Thoracic aorta (tissue), 2 donors: Measurements from ENCODE around the gene CD19. TPM values are rescaled to one million over a fixed set of nuclear protein-coding genes. Genes with fewer than 3 reads are reported as not detected.

Experiments used
- ATAC-seq: fragments of 150-250 bp; one replicate; pipeline ENCODE4 v1.8.0; 2017; ENCODE audit warnings: low read depth; ENCODE audit not compliant: insufficient number of reproducible peaks, low FRiP score
- DNase-seq: peaks from one replicate; pipeline ENCODE4 v3.0.0-alpha.2; 2020; ENCODE audit warnings: low spot score
- H3K27ac ChIP-seq, 2 donors: fragments of 200-600 bp; sonication (generic); 1 replicate in 1 of 2; 2 replicates in 1 of 2; pipeline ENCODE4 v1.5.1; 2016; ENCODE audit warnings: mild to moderate bottlenecking in 2 of 2, moderate library complexity in 2 of 2
- H3K27me3 ChIP-seq: fragments of 200-600 bp; sonication (generic); replicated peaks from 2 replicates; pipeline ENCODE4 v1.6.0; 2016; ENCODE audit warnings: mild to moderate bottlenecking; ENCODE audit not compliant: insufficient read depth
- H3K36me3 ChIP-seq: fragments of 200-600 bp; sonication (generic); one replicate; pipeline ENCODE4 v1.5.1; 2016
- H3K4me1 ChIP-seq, 2 donors: fragments of 200-600 bp; sonication (generic); 1 replicate in 1 of 2; 2 replicates in 1 of 2; pipeline versions ENCODE4 v1.5.1 to v1.6.0; 2016; ENCODE audit warnings: low read depth in 2 of 2, mild to moderate bottlenecking in 1 of 2; ENCODE audit not compliant: control insufficient read depth in 1 of 2
- H3K4me3 ChIP-seq: fragments of 200-600 bp; sonication (generic); 2 replicates; pipeline ENCODE4 v1.5.1; 2016; ENCODE audit warnings: mild to moderate bottlenecking
- H3K9me3 ChIP-seq: fragments of 200-600 bp; sonication (generic); 2 replicates; pipeline ENCODE4 v1.5.1; 2016
- CTCF ChIP-seq: fragments of 200-600 bp; sonication (generic); IDR thresholded peaks from one replicate; pipeline ENCODE4 v1.5.1; 2019; ENCODE audit warnings: antibody characterized with exemption
- total RNA-seq, 2 donors: library from RNA; depleted of rRNA; stranded (reverse); fragments of >200 nt; gene quantifications; one replicate each; pipeline versions ENCODE4 v1.1.0 to v1.2.3, GENCODE V29; 2016

Gene CD19
- total RNA-seq, 2 donors from 2014 or later, result not detected

- Histone ChIP-seq H3K4me1 (no peaks in the 10 kb centered on the region), H3K9me3 (no peaks in the 10 kb centered on the region), H3K27me3 (no peaks in the 10 kb centered on the region), H3K4me3 (no peak overlapping the region), H3K27ac (no peak overlapping the region), H3K36me3 (peaks cover 5% of the 10 kb centered on the region)
- DNase-seq, result no peak
- no peak for ATAC-seq
- TF ChIP-seq CTCF, result no peak
Observed at GRCh38 chr16:28903344-28904042, 28.3 kb upstream of the CD19 start.

- DNase-seq (no peak), ATAC-seq (no peak)
- H3K9me3 ChIP-seq, result no peaks in the 10 kb centered on the region
- no peak for TF ChIP-seq CTCF
- H3K27ac ChIP-seq, result no peak overlapping the region
- H3K36me3 ChIP-seq, result peaks cover 8% of the 10 kb centered on the region
- no peaks in the 10 kb centered on the region for H3K4me1 ChIP-seq
- no peaks in the 10 kb centered on the region for H3K27me3 ChIP-seq
- no peak overlapping the region for H3K4me3 ChIP-seq
Observed at GRCh38 chr16:28904363-28904762, 27.4 kb upstream of the CD19 start.

GRCh38 chr16:28904828-28905227 lies 26.9 kb upstream of the CD19 start:
- Histone ChIP-seq H3K27ac (no peak overlapping the region), H3K27me3 (no peaks in the 10 kb centered on the region), H3K9me3 (no peaks in the 10 kb centered on the region), H3K4me1 (no peaks in the 10 kb centered on the region), H3K36me3 (peaks cover 9% of the 10 kb centered on the region), H3K4me3 (no peak overlapping the region)
- DNase-seq (no peak), ATAC-seq (no peak)
- no peak for TF ChIP-seq CTCF

GRCh38 chr16:28905229-28905754 lies 26.5 kb upstream of the CD19 start:
- no peak for TF ChIP-seq CTCF
- ATAC-seq (no peak), DNase-seq (no peak)
- no peaks in the 10 kb centered on the region for H3K4me1 ChIP-seq
- H3K27ac ChIP-seq, result no peak overlapping the region
- H3K4me3 ChIP-seq, result no peak overlapping the region
- H3K36me3 ChIP-seq, result peaks cover 9% of the 10 kb centered on the region
- no peaks in the 10 kb centered on the region for H3K9me3 ChIP-seq
- no peaks in the 10 kb centered on the region for H3K27me3 ChIP-seq

- H3K27ac ChIP-seq, result no peak overlapping the region
- no peak overlapping the region for H3K4me3 ChIP-seq
- no peaks in the 10 kb centered on the region for H3K4me1 ChIP-seq
- TF ChIP-seq CTCF, result no peak
- no peaks in the 10 kb centered on the region for H3K27me3 ChIP-seq
- DNase-seq (no peak), ATAC-seq (no peak)
- no peaks in the 10 kb centered on the region for H3K9me3 ChIP-seq
- peaks cover 9% of the 10 kb centered on the region for H3K36me3 ChIP-seq
Observed at GRCh38 chr16:28905800-28906372, 25.9 kb upstream of the CD19 start.
